GM18526 (cell line): ENCODE measurements around the gene PDE8A.

Source experiments
- POLR2A ChIP-seq: IDR thresholded peaks from 3 replicates; pipeline ENCODE4 v1.6.1; 2011; ENCODE audit not compliant: insufficient read length; ENCODE audit errors: extremely low read depth

The PDE8A gene

DNA sequence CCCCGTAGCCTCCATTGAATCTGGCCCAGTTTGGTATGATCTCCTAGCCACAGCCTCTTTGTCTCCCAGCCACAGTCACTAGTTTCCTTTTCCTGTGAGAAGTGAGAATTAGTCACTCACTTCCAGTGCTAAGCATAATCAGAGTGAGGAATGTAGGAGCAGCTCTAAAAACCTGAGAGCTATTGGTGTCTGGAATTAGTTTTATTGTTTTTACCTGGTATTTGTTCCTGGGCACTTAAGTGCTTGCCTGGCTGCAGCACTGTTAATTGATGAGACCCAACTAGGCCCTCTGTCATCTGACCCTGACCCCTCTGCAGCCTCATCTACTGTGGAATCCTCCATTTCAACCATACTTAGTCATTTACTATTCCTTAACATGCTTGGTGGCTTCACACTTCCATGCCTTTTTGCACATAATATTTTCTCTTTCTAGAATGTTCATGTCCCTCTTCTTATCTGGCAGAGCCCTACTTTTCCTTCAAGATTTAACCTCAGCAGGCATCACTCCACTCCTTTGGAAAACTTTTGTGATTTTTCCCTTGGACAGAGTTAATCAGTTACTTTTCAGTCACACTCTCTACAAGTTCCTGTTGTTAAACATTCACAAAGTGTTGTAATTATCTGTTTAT is 48.8 kb downstream of the PDE8A start:
- TF ChIP-seq POLR2A = no peak

DNA sequence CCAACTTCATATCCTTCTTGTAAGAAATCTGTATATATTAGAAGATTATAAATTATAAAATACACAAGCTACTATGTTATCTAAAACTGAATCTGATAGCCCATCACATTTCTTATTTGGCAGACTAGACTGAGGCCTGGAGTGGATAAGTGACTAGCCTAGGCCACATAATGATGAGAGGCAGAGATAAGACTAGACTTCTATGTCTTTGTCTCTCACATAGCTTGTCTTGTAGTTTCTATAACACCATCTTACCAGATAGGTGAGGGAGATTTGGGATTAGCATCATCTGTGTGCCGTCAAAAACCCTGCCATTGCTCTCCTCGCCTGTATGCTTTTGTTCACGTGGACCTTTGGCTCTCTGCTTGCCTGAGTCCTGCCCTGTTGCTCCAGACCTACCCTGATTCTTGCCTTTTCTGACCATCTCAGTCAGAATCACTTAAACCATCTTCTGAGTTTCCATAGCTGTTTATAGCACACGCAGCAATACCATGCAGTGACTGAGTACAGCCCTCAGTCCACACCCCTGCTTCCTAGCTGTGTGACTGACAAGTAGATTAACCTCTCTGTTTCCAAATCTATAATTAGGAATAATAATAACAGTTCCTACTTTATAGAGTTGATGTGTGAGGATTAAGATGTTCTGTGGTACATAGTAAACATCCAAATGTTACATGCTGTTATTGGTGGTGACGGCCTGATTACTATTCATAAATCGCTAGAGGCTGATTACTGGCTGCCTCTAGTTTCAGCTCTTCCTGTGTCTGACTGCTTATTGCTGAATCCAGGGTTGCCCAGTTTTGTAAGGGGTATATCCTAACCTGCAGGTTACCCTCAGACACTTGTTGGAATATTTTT is 49.7 kb downstream of the PDE8A start:
- no peak for TF ChIP-seq POLR2A

DNA sequence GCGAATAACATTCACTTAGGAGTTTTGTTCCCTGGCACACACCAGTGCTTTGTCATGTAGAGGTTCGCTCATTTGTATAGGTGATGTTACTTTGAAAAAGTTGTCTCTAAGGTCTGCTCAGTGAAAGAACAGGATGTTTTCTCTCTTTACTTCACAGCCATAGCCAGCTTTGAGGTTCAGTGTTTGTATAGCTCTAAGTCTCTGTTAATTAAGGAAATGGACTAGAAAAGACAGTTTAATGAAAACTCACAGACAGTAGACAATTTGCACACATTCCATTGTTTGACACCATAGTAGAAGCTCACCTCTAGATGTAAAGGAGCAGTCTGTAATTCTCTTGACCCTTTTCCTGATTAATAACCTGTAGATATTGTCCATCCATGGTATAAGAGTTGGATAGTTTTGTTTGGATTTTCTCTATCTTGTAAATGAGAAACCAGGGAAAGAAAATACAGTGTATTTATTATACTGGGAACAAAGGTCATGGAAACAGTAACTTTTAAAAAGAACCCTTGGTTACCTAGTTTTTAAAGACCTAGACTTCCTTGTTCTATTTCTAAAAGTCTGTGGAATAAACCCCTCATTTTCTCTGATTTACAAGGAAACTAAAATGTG is 50.4 kb downstream of the PDE8A start:
- no peak for TF ChIP-seq POLR2A

DNA sequence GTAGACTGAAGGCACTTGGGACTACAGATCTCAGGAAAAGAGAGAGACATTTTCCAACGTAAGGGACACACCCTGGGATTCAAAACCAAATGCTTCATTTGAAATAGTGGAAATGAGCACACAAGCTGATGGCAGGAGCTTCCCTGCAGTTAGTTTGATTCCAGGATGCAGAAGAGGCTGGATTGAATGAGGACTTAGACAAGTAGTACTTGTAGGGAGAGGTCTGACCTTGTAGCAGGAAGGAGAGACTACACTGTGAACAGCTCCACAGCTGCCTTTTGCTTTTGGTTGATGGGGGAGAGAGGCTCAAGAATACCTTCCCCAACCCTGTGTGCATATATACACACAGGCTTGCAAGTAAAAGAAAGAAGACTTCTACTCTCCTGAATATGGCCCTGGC is 51.5 kb downstream of the PDE8A start:
- no peak for TF ChIP-seq POLR2A

DNA sequence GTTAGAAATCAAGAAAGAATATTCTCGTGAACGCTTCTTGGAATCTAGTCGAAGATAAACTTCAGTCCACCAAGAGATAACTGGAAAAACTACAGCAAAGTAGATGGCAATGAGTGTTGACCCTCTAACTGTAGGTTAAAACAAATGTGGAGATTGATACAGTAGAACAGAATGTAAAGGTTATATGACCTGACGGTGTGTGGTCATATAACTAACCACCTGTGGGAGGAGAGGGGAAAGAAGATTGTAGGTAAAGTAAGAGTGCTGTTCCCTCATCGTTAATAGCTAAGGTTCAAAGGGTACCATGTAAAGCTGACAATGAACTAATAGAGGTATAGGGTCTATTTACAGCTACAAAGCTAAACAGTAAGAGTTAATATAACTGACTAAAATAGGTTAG is 52.6 kb downstream of the PDE8A start:
- TF ChIP-seq POLR2A = no peak

DNA sequence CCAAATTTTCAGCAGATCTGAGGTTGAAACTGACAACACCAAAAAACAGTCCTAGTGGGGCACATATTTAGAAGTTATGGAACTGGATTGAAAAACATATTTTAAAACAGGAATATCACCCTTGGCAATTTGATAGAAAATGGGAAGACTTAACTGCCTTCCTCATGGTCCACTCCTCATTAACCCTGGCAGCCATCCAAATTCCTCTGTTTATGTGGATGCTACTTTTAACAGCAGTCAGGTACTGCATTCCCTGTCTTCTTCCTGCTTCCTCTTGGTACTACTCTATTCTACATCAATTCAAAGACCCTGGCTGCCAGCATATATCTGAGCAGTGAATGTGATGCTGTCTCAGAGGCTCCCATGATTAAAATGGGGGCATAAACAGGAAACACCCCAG is 54.3 kb downstream of the PDE8A start:
- no peak for TF ChIP-seq POLR2A

DNA sequence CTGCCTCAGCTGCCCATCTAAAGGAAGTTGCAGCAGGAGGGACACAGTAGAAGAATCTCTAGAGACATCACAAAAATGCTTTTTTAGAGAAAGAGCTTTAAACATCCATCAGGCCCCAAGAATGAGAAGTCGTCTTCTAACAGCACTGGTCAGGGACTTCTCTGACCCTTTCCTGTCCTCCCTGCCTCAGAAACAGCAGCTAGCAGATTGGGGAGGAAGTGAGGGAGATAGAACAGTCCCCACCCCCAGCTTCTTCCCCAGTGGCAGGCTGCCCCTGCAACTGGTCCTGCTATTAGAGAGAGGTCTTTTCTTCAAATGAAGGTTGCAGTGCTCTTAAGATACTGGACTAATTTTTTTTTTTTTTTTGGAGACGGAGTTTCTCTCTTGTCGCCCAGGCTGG is 55.1 kb downstream of the PDE8A start:
- TF ChIP-seq POLR2A = no peak

DNA sequence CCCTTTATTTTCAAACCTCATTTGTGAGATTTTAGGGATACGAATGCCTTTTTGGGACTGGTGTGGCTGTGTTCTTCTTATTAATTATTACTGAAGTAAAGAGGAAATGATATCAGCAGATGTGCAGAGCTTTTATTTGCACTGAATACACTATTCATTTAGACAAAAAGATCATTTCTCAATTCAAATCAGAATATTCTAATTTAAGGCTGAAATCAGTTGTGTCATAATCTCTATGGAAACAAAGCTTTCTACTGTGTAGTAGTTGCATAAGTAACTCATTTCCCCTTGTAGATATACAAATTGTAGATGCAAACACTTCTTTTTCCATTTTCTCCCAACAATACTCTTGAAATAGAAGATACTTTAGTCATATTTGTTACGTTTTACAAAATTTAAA is 56.0 kb downstream of the PDE8A start:
- TF ChIP-seq POLR2A = no peak

DNA sequence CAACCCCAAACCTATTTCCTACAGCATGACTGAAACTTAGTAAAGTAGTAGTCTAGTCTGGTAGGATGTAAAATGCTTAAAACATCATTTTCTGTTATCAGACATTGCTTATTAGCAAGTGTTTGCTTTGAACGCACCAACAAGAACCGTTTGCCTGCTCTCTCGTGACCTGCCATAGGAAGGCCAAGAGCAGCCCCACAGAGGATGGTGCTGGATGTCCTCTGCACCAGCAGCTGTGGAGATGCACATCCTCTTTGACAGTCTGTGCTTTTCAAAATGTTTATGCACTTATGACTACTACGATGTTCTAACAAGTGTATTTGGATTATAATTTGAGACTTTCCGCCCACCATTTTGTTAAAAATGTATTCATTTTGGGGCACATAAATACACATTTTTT is 59.6 kb downstream of the PDE8A start:
- TF ChIP-seq POLR2A = no peak

DNA sequence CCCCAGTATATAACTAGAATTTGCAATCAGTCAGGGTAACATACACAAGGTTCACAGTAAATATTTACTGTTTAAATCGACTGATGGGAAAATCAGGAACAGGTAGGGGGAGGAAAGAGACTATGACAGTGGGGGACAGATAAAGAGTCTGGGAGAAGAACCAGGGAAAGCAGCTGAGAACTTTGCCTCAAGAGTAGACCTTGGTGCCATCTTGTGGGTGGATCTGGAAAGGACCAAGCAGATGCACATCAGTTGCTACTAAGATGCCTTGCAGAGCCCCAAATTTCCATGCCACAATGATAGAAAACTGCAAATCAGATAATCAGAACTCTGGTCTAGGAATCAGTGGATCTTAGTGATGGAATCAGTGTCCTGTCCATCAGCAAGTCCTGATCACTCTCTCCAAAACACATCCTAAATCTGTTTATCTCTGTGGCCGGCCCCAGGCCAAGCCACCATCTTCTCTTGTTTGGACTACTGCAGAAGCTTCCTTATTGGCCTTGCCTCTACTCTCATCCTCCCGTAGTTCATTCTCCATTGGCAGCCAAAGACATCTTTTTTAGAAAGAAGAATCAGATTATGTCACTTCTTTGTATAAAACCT is 62.7 kb downstream of the PDE8A start:
- TF ChIP-seq POLR2A = no peak

DNA sequence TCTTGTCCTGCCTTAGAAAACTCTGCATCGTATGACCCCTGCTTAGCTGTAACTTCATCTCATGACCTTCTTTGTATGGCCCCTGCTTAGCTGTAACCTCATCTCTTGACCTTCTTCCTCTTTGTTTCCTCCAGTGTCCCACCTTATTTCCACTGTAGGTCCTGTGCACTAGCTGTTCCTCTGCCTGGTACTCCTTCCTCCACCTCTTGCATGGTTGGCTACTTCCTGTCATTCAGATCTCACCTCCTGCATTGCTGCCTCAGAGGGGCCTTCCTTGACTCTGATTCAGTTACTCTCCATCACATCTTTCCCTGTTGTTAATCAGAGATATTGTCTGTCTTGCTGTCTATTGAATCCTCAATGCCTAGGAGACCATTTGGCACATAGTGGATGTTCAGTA is 63.2 kb downstream of the PDE8A start:
- TF ChIP-seq POLR2A = no peak

DNA sequence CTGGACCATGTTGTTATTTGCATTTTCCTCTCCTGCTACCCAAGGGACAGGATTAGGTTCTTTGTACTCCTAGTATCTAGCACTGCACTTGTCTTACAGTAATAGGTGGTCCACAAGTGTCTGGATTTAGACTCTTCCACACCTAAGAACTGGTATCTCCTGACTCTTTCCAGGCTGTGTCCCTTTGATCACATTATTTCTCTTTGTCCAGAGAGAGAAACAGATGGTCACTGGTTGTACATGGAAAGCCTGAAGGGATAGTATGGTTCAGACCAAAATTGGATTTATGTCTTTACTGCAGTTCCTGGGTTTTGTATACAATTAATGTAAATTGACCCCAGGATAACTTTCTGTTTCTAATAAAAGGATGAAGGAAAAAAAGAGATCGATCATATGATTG is 64.0 kb downstream of the PDE8A start:
- no peak for TF ChIP-seq POLR2A

DNA sequence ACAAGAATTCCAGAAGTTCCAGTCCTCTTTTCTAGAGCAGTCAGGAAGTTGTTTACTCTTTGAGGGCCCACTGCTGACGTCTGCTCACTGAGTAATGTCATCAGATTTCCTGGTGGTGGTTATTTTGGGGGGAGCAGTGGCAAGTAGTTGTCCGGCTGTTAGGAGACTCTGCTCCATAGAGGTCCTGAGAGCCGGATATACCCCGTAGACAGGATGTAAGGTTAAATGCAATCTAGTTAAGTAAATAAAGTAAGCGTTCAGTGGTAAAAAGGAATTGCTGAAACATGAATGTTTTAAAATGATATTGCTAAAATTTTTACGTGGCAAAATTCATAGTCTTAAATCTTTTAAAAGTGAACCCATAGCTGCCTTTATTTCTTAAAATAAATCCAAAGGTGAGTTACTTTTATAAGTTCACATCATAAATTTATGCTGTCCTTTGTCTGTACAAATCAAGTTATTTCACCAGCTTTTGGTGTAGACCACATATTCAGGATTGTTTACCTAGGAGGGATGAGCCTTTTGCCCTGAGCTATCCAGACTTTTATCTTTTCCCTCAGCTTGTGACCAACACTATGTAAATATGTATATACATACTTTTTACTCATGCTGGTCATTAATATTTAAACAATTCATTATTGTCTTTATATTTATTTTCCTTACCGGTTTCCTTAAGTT is 65.8 kb downstream of the PDE8A start:
- TF ChIP-seq POLR2A = no peak

DNA sequence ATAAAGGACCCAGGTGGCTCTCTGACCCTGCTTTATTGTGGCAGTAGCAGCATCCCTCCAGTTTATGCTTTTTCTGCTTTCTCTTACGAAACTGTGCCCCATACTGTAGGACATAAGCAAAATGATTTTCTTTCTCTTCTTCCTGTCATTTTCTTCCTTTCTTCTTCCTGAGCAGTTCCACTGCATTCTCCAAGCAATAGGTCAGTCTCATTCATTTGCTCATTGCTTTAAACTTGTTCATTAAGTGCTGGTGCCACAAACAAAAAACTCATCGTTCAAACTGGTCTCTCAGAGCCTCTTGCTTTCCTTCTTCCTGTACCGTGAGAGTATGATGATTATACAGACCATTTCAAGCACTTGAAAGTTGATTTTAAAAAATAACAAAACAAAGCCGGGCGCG is 66.8 kb downstream of the PDE8A start:
- no peak for TF ChIP-seq POLR2A

DNA sequence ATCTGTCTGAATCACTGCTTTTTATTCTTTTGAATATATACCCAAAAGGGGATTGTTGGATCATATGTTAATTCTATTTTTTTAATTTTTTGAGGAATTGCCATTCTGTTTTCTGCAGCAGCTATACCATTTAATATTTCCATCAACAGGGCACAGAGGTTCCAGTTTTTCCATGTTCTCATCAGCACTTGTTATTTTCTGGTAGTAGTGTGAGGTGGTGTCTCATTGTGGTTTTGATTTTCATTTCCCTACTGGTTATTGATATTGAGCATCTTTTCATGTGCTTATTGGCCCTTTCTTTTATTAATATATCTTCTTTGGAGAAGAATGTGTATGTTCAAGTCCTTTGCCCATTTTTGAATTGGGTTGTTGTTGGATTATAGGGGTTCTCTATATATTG is 68.1 kb downstream of the PDE8A start:
- TF ChIP-seq POLR2A = no peak
